HG03460 (cell line): ENCODE results near the gene GTF3C6.
"Not testable (repeated sequence)": the region's sequence is repeated elsewhere in the genome, so short reads cannot be mapped to it uniquely, and the experiment has no call there.

Experiments used
- ATAC-seq: cut with Tn5 transposase; IDR thresholded peaks from one replicate; pipeline ENCODE4 v1.9.1; 2021; ENCODE audit not compliant: unreplicated experiment

Gene GTF3C6

GRCh38 chr6:110958329-110959192 is at the start of gene GTF3C6:
GTF3C6 (plus strand) TSS chr6:110958706; CDS start chr6:110958770, 64 bp downstream.
- ATAC-seq = peak; percentile 99

GRCh38 chr6:110930781-110931180 is 27.7 kb upstream of the GTF3C6 start:
- ATAC-seq = no peak

DNA sequence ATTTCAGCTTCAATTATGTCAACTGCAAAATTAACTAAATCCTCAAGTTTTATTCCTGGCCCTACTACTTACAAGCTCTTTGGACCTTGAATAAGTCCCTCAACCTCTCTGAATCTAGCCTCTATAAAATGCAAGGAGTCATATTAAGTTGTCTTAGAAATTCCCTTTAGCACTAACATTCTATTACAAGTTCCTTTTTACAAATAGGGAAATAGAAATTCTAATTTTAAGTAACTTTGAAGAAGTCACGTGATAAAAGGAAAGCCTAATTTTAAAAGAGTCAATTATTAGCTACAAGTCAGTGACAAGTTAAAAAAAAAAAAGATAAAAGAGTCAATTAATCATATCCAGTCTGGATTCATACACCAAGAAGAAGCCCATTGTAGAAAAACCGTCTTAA is 24.6 kb upstream of the GTF3C6 start:
- no peak for ATAC-seq

DNA sequence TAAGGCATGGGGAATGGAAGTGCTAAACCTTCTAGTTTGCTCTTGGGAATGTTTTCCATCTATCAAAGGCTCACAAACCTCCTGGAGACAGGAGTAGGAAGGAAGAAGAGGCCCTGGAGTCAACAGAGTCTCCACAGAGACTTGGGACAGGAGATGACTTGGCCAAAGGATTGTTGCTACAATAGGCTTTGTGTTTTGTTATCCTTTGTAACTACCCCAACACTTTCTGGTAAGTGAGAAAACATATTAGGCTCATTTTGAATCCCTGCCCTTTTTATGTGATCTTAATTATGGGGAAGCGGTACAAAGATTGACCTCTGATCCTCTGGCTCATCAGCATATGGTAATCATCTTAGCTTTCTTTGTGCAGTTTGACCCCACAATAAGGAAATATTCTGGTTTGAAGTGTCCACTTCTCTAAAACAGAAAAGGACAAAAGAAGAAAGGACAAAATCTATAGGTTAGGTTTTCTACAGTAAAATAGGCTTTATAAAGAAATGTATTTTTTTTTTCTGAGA is 24.1 kb upstream of the GTF3C6 start:
- no peak for ATAC-seq

DNA sequence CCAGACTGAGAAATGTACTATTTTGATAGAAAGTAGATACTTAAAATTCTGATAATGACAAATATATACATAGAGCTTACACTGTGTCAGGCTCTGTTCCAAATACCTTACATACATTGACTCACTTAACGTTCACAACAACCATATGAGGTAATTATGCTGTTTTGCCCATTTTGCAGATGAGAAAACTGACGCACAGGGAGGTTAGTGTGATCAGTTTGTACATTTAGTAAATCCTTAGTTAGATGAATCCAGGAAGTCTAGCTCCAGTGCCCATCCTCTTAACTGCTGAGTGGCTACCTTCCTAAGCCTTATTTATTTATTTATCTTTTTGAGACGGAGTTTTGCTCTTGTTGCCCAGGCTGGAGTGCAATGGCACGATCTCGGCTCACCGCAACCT is 23.3 kb upstream of the GTF3C6 start:
- ATAC-seq = no peak

GRCh38 chr6:110938171-110938570 is 20.3 kb upstream of the GTF3C6 start:
- no peak for ATAC-seq

DNA sequence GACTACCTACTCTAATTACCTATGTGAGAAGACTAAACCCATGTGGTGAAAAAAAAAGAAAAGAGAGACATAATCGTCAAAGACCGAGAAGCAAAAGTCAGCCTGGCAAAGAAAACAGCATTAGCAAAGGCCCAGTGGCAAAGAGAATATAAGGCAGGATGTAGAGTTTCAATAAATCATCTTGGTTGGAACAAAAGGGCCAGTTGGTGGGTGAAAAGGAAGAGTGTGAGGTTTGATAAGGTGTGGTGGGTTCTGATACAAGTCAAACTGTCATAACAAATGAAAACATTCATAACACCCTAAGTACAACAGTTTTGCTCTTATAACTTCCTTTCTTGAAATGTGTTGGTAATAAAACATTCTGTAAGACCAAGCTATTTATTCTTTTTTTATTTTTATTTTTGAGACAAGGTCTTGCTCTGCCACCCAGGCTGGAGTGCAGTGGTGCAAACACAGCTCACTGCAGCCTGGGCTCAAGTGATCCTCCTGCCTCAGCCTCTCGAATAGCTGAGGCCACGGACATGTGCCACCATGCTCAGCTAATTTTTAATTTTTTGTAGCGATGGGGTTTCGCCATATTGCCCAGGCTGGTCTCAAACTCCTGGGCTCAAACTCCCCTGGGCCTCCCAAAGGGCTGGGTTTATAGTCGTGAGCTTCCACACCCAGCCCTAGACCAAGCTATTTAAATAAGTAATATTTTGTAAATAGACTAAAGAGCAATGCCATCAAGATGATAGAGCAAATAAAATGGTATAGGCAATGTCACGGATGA is 18.9 kb upstream of the GTF3C6 start:
- no peak for ATAC-seq

GRCh38 chr6:110944681-110945151 is 13.8 kb upstream of the GTF3C6 start:
- ATAC-seq = peak; percentile 98

- ATAC-seq = no peak
Measured at GRCh38 chr6:110946498-110946897, 12.0 kb upstream of the GTF3C6 start.

DNA sequence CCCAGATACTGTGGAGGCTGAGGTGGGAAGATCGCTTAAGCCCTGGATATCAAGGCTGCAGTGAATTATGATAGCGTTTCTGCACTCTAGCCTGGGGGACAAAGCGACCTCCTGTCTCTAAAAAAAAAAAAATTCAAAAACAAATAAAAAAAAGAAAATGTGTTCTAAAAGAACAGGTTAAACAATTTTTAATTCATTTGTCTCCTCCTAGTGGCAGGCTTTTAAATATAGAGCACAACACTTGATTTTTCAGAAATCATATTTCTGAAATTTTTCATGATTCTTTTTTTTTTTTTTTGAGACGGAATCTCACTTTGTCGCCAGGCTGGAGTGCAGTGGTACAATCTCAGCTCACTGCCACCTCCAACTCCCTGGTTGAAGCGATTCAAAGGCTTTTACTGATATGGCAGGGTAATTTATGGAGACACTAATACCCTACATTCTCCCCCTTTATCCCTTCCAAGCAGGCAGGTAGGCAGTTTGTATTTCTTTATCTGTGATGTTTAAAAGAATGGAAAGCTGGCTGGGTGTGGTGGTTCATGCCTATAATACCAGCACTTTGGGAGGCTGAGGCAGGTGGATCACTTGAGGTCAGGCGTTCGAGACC is 8.7 kb upstream of the GTF3C6 start:
- no peak for ATAC-seq

DNA sequence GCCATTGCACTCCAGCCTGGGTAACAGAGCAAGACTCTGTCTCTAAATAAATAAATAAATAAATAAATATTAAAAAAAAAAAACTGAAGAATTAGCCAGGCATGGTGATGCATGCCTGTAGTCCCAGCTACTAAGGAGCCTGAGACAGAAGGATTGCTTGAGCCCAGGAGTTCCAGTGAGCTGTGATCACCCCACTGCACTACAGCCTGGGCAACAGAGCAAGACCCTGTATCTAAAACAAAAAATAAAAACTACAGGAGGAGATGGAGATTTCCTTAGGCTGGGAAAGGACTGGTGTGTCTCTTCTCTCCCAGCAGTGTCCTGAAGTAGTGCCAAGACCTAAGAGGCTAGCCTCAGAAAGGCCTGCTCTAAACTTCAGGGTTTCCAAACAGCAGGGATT is 8.1 kb upstream of the GTF3C6 start:
- ATAC-seq = no peak

DNA sequence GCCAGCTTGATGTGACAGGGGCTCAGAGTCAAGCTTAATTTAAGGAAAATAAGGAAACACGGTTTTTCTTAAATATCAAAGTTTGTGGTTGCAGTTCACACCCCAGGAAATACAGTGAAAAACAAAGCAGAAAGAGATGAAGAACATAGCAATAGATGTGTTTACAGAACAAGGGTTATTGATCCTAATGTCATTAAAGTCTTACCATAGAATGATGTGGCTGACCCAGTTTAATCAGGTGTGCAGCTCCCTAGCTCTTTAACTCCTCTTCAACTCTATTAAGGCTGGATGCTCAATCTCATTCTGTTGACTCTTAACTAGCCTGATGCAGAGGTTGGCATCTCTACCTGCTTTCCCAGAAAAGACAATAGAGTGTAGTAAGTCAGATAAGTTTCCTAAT is 7.5 kb upstream of the GTF3C6 start:
- ATAC-seq = no peak

DNA sequence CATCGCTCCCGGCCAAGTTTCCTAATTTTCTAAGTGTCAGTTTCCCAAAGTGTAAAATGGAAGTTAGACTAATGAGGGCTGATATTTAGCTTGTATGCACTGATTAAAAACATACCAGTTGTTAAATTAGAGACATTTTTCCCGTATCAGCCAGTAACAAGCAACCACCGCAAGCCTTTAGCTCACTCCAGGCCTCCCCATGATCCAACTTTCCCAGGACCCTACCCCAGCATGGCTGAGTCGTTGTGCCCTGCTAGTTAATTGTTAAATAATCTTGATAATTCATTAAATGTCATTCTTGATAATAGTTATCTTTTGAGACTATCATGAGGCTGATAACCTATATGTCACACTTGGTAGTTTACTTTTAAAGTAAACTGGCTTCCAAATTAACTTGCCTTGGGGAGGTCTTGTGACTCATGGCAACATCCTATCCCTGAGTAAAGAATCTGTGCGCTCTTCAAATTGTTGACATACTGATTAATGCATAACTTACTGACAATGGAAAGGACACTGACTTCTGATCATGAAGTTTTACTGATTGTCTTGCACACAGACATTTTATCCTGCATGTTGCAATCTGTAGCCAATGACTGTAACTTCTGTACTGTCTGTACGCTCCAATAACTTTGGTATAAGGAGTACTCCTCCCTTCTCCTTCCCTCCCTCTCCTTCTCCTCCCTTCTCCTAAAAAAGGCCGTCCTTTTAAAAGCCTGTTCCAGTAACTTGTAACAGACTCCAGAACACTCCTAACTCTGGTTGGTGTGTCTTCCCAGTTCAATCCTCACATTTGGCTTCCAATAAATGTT is 6.3 kb upstream of the GTF3C6 start:
- ATAC-seq = no peak

DNA sequence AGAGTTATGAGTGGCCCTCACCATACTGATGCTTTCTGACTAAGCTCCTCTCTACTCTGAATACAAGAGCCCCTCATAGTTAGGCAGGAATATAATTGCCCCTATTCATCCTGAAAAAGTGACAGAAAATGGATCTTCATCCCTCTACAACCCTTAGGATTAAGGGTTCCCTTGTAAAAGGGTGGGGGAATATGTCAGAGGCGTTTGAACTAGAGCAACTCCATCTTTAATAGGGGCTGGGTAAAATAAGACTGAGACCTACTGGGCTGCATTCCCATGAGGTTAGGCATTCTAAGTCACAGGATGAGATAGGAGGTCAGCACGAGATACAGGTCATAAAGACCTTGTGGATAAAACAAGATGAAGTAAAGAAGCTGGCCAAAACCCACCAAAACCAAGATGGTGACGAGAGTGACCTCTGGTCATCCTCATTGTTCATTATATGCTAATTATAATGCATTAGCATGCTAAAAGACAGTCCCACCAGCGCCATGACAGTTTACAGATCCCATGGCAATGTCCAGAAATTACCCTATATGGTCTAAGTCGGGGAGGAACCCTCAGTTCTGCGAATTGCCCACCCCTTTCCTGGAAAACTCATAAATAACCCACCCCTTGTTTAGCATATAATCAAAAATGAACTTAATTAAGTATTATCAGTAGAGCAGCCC is 4.7 kb upstream of the GTF3C6 start:
- ATAC-seq = no peak

- ATAC-seq = no peak
Measured at GRCh38 chr6:110960014-110960390, 1.5 kb downstream of the GTF3C6 start.

GRCh38 chr6:110962636-110963035 is 4.1 kb downstream of the GTF3C6 start:
- not testable (repeated sequence) for ATAC-seq

GRCh38 chr6:110965629-110966229 is 7.2 kb downstream of the GTF3C6 start:
- ATAC-seq = no peak

GRCh38 chr6:110968661-110969060 is 10.2 kb downstream of the GTF3C6 start:
- ATAC-seq = not testable (repeated sequence)

GRCh38 chr6:110971468-110971867 is 13.0 kb downstream of the GTF3C6 start:
- no peak for ATAC-seq

DNA sequence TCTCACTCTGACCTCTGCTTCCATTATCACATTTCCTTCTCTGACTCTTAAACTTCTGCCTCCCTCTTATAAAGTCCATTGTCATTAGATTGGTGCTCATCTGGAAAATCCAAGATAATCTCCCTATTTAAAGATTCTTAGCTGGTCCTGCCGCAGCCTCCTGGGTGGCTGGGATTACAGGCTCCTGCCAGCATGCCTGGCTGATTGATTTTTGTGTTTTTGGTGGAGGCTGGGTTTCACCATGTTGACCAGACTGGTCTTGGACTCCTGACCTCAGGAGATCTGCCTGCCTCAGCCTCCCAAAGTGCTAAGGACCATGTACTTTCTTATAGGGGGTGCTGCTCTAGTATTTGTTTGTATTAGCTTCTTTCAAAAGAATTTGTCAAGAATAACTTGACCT is 18.1 kb downstream of the GTF3C6 start:
- no peak for ATAC-seq
